Stimulated activated CD8-positive, alpha-beta memory T cell treated with anti-CD3 and anti-CD28 coated beads, Interleukin-4, amount 100 ng/mL, for 48 hours (primary cell): ENCODE results near the gene EPHX1.

ENCODE experiments used
- DNase-seq: peaks from one replicate; pipeline ENCODE4 v3.0.0-alpha.2; 2020

EPHX1 gene

GRCh38 chr1:225844236-225845061 is 34.5 kb downstream of the EPHX1 start:
- DNase-seq: no peak

GRCh38 chr1:225845097-225845496 is 35.2 kb downstream of the EPHX1 start:
- no peak for DNase-seq

DNA sequence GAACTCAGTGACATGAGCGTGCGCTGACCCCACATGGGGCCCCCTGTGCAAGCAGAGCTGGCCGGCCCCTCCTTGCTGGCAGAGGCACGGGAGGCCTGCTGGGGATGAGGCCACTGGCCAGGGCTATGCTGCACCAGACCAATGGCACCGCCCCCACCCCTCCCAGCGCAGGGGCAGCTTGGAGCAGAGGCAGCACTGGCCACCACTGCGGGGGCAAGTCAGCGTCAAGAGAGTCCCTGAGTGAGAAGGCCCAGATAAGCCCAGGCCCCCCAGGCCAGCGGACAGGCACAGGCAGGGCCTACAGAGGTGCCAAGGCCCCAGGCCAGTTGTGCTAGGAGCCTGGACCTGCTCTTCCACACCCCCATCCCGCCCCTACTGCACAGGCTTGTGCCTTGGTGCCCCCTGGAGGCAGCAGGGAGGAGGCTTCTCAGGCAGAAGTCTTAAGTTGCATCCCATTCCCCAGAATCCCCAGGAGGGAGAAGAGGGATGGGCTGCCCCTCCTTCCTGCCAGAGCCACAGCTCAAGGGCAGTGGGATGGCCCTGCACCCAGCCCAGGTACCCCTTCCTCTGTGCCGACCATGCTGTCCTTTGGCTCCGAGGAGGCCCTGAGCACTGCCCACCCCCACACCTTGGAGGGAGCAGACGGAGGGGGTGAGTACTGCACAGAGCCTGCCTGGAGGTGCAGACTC is 35.8 kb downstream of the EPHX1 start:
- DNase-seq: no peak

DNA sequence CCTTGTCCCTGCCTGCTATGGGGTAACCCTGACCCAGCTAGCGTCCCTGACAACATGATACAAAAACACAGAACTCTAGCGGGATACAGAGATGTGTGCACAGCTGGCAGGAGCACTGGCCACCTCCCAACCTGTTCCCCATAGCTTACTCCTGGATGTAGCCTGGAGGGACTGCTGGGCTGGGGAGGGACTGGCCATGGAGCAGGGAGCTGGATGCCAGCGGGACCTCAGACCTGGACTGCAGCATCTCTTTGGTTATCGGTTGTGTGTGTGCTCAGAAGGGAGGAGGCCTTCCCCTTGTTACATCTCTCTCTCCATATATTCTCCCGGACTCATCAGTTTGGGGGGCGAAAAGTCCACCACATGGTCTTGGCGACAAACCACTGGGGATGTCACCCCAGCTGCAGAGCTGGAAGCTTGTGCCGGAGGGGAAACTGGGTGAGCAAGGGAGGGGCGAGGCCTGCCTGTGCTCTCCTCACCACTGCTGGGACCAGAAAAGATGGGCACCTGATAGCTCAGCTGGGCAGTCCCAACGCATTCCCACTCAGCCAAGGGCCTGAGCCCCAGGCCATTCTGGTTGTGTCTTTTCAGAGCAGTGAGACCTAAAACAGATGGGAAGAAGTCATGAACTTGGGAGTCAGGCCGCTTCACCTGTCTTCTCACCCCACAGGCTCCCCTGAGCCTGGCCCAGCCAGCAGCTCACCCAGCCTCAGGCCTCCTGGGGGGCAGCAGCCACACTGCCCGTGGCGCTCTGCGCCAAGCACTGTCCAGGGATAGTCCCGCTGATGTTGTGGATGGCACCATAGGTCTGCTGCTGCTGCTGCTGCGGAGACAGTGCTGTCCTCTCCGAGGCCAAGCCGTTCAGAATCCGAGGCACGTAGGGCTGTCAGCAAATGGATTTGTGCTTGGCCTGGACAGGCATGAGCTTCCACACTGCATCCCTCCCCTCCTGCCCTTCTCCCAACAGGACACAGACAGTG is 36.7 kb downstream of the EPHX1 start:
- DNase-seq: no peak

- no peak for DNase-seq
These were observed 37.7 kb downstream of the EPHX1 start for GRCh38 chr1:225847610-225848009.

- no peak for DNase-seq
These were observed 38.4 kb downstream of the EPHX1 start for GRCh38 chr1:225848030-225848955.

- DNase-seq: no peak
These were observed 40.0 kb downstream of the EPHX1 start for GRCh38 chr1:225849925-225850324.

DNA sequence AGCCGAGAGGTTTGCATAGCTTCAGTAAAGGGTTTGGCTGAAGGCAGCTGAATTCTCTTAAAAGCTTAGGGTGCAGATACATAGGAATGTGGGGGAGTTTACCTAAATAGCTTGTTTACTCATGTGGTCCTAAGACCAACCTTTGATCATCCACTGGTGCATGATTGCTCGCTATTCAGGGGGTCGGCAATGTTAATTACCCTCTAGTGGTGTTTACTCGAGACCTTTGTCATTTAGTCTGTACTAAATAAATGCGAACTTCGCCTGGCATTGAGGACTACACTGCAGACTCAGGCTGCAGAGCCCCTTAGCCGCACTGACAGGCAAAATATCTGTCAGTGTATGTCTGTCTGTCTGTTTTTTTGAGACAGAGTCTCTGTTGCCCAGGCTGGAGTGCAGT is 40.4 kb downstream of the EPHX1 start:
- no peak for DNase-seq

DNA sequence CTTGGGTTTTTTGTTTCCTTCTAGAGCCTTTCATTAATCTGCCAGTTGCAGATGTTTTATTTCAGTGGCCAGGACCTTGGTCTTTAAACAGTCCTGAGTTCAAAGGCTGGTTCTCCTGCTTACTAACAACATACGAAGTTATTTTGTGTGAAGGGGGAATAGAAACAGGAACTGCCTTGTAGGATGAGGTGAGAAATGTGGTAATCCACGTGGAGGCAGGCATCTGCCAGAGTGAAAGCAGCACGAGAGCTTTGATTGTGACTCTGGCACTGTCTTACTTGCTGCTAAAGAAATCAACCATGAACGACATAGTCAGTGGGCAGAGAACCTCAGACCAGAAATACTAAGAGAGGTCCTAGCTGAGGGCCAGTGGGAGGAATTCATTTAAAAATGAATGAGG is 41.9 kb downstream of the EPHX1 start:
- no peak for DNase-seq

DNA sequence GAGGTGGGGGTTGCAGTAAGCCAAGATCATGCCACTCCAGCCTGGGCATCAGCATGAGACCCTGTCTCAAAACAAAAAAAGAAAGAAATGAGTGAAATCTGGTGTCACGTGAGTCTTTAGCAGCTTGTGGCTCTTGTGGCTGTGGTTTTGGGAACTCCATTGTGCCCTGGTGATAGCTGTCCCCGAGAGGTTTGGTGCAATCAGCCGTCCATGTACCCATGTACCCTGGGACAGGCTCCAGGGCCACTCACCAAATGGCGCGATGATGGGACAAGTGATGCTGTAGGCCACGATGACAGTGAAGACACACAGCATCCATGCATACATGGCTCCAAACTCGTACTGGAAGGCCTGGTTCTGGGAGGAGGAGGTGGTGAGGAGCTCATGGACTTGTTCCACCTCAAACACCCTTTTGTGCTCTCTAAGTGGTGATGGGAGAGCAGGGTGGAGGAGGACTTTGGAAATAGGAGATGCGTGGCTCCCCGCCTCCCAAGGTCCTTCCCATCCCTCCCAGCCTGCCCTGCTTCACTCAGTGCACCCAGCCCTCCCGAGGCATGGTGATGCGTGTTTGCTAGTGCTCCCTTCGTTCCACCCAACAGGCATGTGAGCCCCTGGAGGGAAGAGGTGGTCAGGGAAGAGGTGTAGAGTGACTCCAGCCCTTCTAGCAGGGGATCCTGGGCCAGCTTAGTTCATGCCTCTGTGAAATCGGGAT is 42.6 kb downstream of the EPHX1 start:
- no peak for DNase-seq

GRCh38 chr1:225853441-225853840 is 43.5 kb downstream of the EPHX1 start:
- DNase-seq: no peak

GRCh38 chr1:225855503-225856300 is 45.8 kb downstream of the EPHX1 start:
- DNase-seq: no peak

DNA sequence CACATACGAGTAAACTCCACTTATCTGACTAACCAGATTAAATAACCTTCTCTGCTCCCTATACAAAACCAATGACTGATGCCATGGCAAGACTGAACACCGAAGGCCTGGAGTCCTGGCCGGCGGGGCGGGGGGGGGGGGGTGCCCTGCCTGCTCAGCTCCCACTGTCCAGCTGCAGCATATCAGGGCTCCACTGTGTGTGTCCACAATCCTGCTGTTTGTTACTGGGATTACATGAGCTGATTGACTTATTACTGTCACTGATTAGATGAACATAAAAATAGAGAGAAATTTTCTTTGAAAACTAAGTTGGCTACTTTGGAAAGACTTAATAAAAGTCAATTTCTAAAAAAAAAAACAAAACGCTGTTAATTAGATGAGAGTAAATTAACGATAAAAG is 47.3 kb downstream of the EPHX1 start:
- DNase-seq: no peak

DNA sequence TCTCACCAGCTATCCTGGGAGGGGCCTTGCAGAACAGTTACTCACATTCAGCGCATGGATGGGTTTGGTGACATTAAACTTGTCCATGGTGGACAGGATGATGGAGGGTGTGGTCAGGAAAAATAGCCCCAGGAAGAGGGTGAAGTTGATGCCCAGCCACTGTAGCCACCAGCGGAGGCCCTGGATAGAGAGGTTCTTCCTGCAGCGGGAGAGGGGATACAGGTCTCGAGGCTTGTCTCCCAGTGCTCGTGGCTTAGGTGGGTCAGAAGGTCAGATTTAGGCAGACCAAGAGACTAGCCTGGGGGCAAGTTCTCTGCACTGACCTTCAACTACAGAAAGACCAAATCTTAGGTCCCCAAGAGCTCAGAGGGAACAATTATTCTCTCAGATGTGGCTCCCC is 49.2 kb downstream of the EPHX1 start:
- DNase-seq: no peak

- DNase-seq: no peak
These were observed 50.2 kb downstream of the EPHX1 start for GRCh38 chr1:225860107-225860506.

GRCh38 chr1:225860876-225861441 is 51.0 kb downstream of the EPHX1 start:
- no peak for DNase-seq

GRCh38 chr1:225861834-225862580 is 52.1 kb downstream of the EPHX1 start:
- DNase-seq: no peak

GRCh38 chr1:225862581-225862950 is 52.6 kb downstream of the EPHX1 start:
- DNase-seq: no peak

DNA sequence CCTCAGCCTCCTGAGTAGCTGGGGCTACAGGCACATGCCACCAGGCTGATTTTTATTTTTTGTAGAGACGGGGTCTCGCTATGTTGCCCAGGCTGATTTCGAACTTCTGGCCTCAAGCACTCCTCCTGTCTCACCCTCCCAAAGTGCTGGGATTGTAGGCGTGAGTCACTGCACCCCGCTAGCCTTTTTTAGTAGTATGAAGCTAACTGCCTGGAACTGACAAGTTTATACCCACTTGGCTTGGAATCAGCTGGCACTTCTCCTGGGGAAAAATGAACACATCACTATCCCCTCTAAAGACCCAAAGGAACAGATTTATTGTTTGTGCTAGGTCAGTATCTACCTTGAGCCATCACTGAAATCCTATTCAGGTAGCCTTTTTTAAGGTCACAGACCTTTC is 53.2 kb downstream of the EPHX1 start:
- DNase-seq: no peak

GRCh38 chr1:225865514-225865913 is 55.6 kb downstream of the EPHX1 start:
- DNase-seq: no peak
